HCT116 (cell line): ENCODE data around the gene CDK7. TPM values are rescaled to one million over a fixed set of nuclear protein-coding genes. Genes with fewer than 3 reads are reported as not detected.

Experiments
- ATAC-seq: fragments of 200-7000 bp; cut with Tn5 transposase; 2 replicates; pipeline ENCODE4 v1.9.1; 2020; ENCODE audit warnings: mild to moderate bottlenecking, moderate library complexity
- BruUV-seq: library from RNA; stranded (reverse); fragments of 400-500 nt; replicated peaks from 2 replicates; lab custom pipeline; 2021; lab: Mats Ljungman, UMichigan
- CTCF ChIA-PET: fragments of 300-600 bp; sonication (Branson Sonifier 250); formaldehyde crosslinking; loops from one replicate; lab custom pipeline; 2021; ENCODE audit warnings: antibody characterized with exemption; lab: Charles Lee
- POLR2A ChIA-PET: fragments of 300-600, 350-600 bp; sonication (Branson Sonifier 250); formaldehyde crosslinking; loops from one replicate; lab custom pipeline; 2021; ENCODE audit warnings: antibody characterized with exemption; lab: Charles Lee
- RAD21 ChIA-PET, 2 experiments: fragments of 300-600 bp; sonication (Branson Sonifier 250); formaldehyde crosslinking; loops; one replicate each; lab custom pipeline; 2023; ENCODE audit warnings: low total read pairs in 2 of 2; ENCODE audit not compliant: uncharacterized antibody in 2 of 2, unreplicated experiment in 2 of 2, low non-redundant PET in 1 of 2; lab: Charles Lee
- DNase-seq: peaks from one replicate; pipeline ENCODE4 v3.0.0-alpha.2; 2010; ENCODE audit warnings: low read depth, low spot score
- H2AFZ ChIP-seq: fragments of 200-600 bp; shearing (Covaris generic), sonication (generic); 2 replicates; pipeline ENCODE4 v1.6.1; 2017; ENCODE audit warnings: low read depth, mixed run types, mixed read lengths, antibody characterized with exemption, low read length; ENCODE audit not compliant: poor library complexity, severe bottlenecking
- H3K27ac ChIP-seq: 2 replicates; pipeline ENCODE4 v1.5.1; 2012; ENCODE audit warnings: low read depth, low read length
- H3K27me3 ChIP-seq: fragments of 200-600 bp; sonication (generic); 2 replicates; pipeline ENCODE4 v1.6.1; 2016; ENCODE audit warnings: mixed run types, low read length, mixed read lengths; ENCODE audit not compliant: insufficient read depth
- H3K36me3 ChIP-seq, 2 experiments: fragments of 200-500 bp in 1 of 2; fragments of 200-600 bp in 1 of 2; sonication (Bioruptor generic) in 1 of 2; sonication (generic) in 1 of 2; 2 replicates each; pipeline versions ENCODE4 v1.5.1 to v1.6.1; 2014 to 2016; ENCODE audit warnings: low read length in 2 of 2, inconsistent platforms in 1 of 2, mixed read lengths in 1 of 2, mixed run types in 1 of 2; ENCODE audit not compliant: insufficient read depth in 2 of 2, control insufficient read depth in 1 of 2
- H3K4me1 ChIP-seq, 2 experiments: fragments of 200-600 bp in 1 of 2; sonication (generic) in 1 of 2; 2 replicates each; pipeline versions ENCODE4 v1.5.1 to v1.6.1; 2012 to 2017; ENCODE audit warnings: low read length in 2 of 2, inconsistent platforms in 1 of 2, mild to moderate bottlenecking in 1 of 2, mixed read lengths in 1 of 2, mixed run types in 1 of 2, moderate library complexity in 1 of 2; ENCODE audit not compliant: insufficient read depth in 2 of 2, control insufficient read depth in 1 of 2
- H3K4me2 ChIP-seq: fragments of 200-600 bp; sonication (generic); 2 replicates; pipeline ENCODE4 v1.6.1; 2017; ENCODE audit warnings: mixed run types, low read length, mixed read lengths
- H3K4me3 ChIP-seq, 2 experiments: fragments of 200-600 bp in 1 of 2; sonication (generic) in 1 of 2; replicated peaks in 1 of 2; 2 replicates each; pipeline ENCODE4 v1.5.1; 2011 to 2016; ENCODE audit warnings: low read length in 2 of 2, control low read depth in 1 of 2, low read depth in 1 of 2, mild to moderate bottlenecking in 1 of 2, mixed read lengths in 1 of 2, mixed run types in 1 of 2
- H3K79me2 ChIP-seq: fragments of 200-600 bp; sonication (generic); 2 replicates; pipeline ENCODE4 v1.6.1; 2017; ENCODE audit warnings: mild to moderate bottlenecking, mixed run types, low read length, moderate library complexity, mixed read lengths; ENCODE audit not compliant: insufficient read depth
- H3K9ac ChIP-seq: fragments of 200-600 bp; sonication (generic); 2 replicates; pipeline ENCODE4 v1.6.1; 2016; ENCODE audit warnings: low read length, mixed read lengths
- H3K9me2 ChIP-seq: fragments of 200-600 bp; sonication (generic), shearing (Covaris generic); 2 replicates; pipeline ENCODE4 v1.6.1; 2017; ENCODE audit warnings: mixed run types, mild to moderate bottlenecking, moderate library complexity; ENCODE audit not compliant: insufficient read depth
- H3K9me3 ChIP-seq, 2 experiments: fragments of 200-500 bp in 1 of 2; fragments of 200-600 bp in 1 of 2; sonication (Bioruptor generic) in 1 of 2; sonication (generic) in 1 of 2; 2 replicates each; pipeline ENCODE4 v1.6.1; 2014 to 2017; ENCODE audit warnings: low read length in 2 of 2, mixed read lengths in 2 of 2, inconsistent platforms in 1 of 2, low read depth in 1 of 2, mild to moderate bottlenecking in 1 of 2, mixed run types in 1 of 2, moderate library complexity in 1 of 2; ENCODE audit not compliant: control insufficient read depth in 1 of 2, insufficient read depth in 1 of 2
- H4K20me1 ChIP-seq: fragments of 200-600 bp; sonication (generic), shearing (Covaris generic); 2 replicates; pipeline ENCODE4 v1.6.1; 2017; ENCODE audit warnings: mixed run types, mild to moderate bottlenecking, moderate library complexity; ENCODE audit not compliant: insufficient read depth
- CBX3 ChIP-seq: IDR thresholded peaks from 2 replicates; pipeline ENCODE4 v1.6.1; 2012; ENCODE audit warnings: low read depth
- EGR1 ChIP-seq: IDR thresholded peaks from 2 replicates; pipeline ENCODE4 v1.6.1; 2012; ENCODE audit warnings: low read depth
- ELF1 ChIP-seq: IDR thresholded peaks from 2 replicates; pipeline ENCODE4 v1.6.1; 2012; ENCODE audit warnings: low read depth, borderline replicate concordance
- EZH2phosphoT487 ChIP-seq: fragments of 200-600 bp; IDR thresholded peaks from 2 replicates; pipeline ENCODE4 v1.6.1; 2018; ENCODE audit warnings: antibody characterized with exemption, borderline replicate concordance
- JUND ChIP-seq: IDR thresholded peaks from 2 replicates; pipeline ENCODE4 v1.6.1; 2012
- POLR2A ChIP-seq: IDR thresholded peaks from 2 replicates; pipeline ENCODE4 v1.7.0; 2011; ENCODE audit warnings: borderline replicate concordance; ENCODE audit not compliant: insufficient read depth, insufficient read length; ENCODE audit errors: extremely low read depth
- POLR2AphosphoS5 ChIP-seq: IDR thresholded peaks from 2 replicates; pipeline ENCODE4 v1.6.1; 2011; ENCODE audit warnings: mild to moderate bottlenecking, low read depth, low read length, moderate library complexity
- RAD21 ChIP-seq: IDR thresholded peaks from 2 replicates; pipeline ENCODE4 v1.6.1; 2012; ENCODE audit warnings: low read depth, mild to moderate bottlenecking
- TCF7L2 ChIP-seq: IDR thresholded peaks from 2 replicates; pipeline ENCODE4 v1.7.0; 2011; ENCODE audit warnings: borderline replicate concordance, inconsistent platforms; ENCODE audit not compliant: insufficient read depth, insufficient read length; ENCODE audit errors: extremely low read depth
- YY1 ChIP-seq: IDR thresholded peaks from 2 replicates; pipeline ENCODE4 v1.6.1; 2011; ENCODE audit warnings: low read length, low read depth, moderate library complexity, mild to moderate bottlenecking; ENCODE audit not compliant: insufficient replicate concordance; ENCODE audit errors: extremely low read depth
- ZNF274 ChIP-seq: fragments of 200-500 bp; sonication (Bioruptor generic); IDR thresholded peaks from 2 replicates; pipeline ENCODE4 v1.6.1; 2014; ENCODE audit warnings: mild to moderate bottlenecking, low read depth, low read length, inconsistent platforms
- intact Hi-C: fragments of 100-400 bp; cut with micrococcal nuclease; formaldehyde crosslinking; loops from 2 replicates; pipeline ENCODE4 v1.10.0; 2022
- total RNA-seq: library from RNA; stranded (reverse); gene quantifications from one replicate; pipeline ENCODE4 v1.2.1, GENCODE V29; 2021; ENCODE audit not compliant: unreplicated experiment
- TF ChIP-seq, protein P1 (sequence below), 3 experiments: fragments of 200-600 bp in 1 of 3; sonication (generic) in 1 of 3; IDR thresholded peaks in 2 of 3; conservative IDR thresholded peaks in 1 of 3; 2 replicates each; pipeline ENCODE4 v1.5.1; 2012 to 2017; ENCODE audit warnings: low read depth in 2 of 3, low read length in 2 of 3, antibody characterized with exemption in 1 of 3, borderline replicate concordance in 1 of 3, control low read depth in 1 of 3, mild to moderate bottlenecking in 1 of 3, mixed read lengths in 1 of 3, mixed run types in 1 of 3, moderate library complexity in 1 of 3; ENCODE audit not compliant: insufficient read depth in 1 of 3
- TF ChIP-seq, protein P2 (sequence below): IDR thresholded peaks from 2 replicates; pipeline ENCODE4 v1.6.1; 2012
- TF ChIP-seq, protein P3 (sequence below): IDR thresholded peaks from 2 replicates; pipeline ENCODE4 v1.6.1; 2012

CDK7 gene
- total RNA-seq, 1 experiment from 2014 or later: 67.0 TPM

DNA sequence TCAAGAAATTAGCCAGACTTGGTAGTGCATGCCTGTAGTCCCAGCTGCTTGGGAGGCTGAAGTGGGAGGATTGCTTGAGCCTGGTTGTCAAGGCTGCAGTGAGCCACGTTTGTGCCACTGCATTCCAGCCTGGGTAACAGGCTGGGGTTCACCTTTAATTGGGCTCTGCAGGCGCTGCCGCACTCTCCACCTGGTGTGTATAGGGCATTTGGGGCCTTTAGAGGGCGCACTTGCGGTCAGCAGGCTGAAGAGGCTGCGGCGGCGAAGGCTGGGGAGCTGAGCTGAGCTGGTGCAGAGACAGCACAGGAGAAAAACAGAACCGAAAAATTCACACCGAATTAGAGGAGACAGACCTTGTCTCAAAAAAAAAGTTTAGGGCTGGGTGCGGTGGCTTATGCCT lies 31.2 kb downstream of the CDK7 start:
- H3K9me2 ChIP-seq: no peaks in the 10 kb centered on the region
- DNase-seq: peak; percentile 13
- BruUV-seq: no TSS peak
- no peaks in the 10 kb centered on the region for H4K20me1 ChIP-seq
- no peak overlapping the region for H3K4me3 ChIP-seq
- H3K36me3 ChIP-seq: peaks cover 22 to 31% of the 10 kb centered on the region in 2 experiments
- TF ChIP-seq ELF1: no peak
- TF ChIP-seq RAD21: peak; percentile 49; the same call in 1 of the 2 replicates
- TF ChIP-seq, protein P1, sequence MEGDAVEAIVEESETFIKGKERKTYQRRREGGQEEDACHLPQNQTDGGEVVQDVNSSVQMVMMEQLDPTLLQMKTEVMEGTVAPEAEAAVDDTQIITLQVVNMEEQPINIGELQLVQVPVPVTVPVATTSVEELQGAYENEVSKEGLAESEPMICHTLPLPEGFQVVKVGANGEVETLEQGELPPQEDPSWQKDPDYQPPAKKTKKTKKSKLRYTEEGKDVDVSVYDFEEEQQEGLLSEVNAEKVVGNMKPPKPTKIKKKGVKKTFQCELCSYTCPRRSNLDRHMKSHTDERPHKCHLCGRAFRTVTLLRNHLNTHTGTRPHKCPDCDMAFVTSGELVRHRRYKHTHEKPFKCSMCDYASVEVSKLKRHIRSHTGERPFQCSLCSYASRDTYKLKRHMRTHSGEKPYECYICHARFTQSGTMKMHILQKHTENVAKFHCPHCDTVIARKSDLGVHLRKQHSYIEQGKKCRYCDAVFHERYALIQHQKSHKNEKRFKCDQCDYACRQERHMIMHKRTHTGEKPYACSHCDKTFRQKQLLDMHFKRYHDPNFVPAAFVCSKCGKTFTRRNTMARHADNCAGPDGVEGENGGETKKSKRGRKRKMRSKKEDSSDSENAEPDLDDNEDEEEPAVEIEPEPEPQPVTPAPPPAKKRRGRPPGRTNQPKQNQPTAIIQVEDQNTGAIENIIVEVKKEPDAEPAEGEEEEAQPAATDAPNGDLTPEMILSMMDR (IDR thresholded peaks at IDR 0.05 in 2 of 3, conservative IDR thresholded peaks at IDR 0.05 in 1 of 3; ENCODE audit: borderline replicate concordance in 1 of 3, insufficient read depth in 1 of 3, low read depth in 2 of 3, low read length in 2 of 3): peak; percentile 21 to 68 (median 66); a peak in 4 of 6 replicates
- peak; percentile 97 for ATAC-seq
- H3K27ac ChIP-seq: no peak overlapping the region
- H3K27me3 ChIP-seq: no peaks in the 10 kb centered on the region
- intact Hi-C loops: no loop called here
- no peaks in the 10 kb centered on the region for H3K79me2 ChIP-seq
- H3K9me3 ChIP-seq: no peaks in the 10 kb centered on the region
- RAD21 ChIA-PET: no interaction called here
- H2AFZ ChIP-seq: no peak overlapping the region
- CTCF ChIA-PET: interaction anchor here (0.7 to 1.5 kb wide), 3 partner anchors 10 to 13 kb away, joined by 3 to 7 read pairs (median 5); no protein-coding TSS in a partner anchor
- no peak overlapping the region for H3K4me2 ChIP-seq
- POLR2A ChIA-PET: no interaction called here
- H3K4me1 ChIP-seq: no peaks in the 10 kb centered on the region
- no peak overlapping the region for H3K9ac ChIP-seq

DNA sequence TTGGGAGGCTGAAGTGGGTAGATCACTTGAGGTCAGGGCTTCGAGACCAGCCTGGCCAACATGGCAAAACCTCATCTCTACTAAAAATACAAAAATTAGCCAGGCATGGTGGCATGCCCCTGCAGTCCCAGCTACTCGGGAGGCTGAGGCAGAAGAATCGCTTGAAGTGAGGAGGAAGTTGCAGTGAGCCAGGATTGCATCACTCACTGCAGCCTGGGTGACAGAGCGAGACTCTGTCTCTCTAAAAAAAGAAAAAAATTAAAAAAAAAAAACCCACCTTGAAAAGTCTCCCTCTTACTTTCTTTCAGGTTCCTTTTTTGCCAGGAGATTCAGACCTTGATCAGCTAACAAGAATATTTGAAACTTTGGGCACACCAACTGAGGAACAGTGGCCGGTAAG lies 34.2 kb downstream of the CDK7 start:
- intact Hi-C loops: no loop called here
- ATAC-seq (no peak), DNase-seq (no peak)
- H3K9me2 ChIP-seq: no peaks in the 10 kb centered on the region
- H3K9ac ChIP-seq: no peak overlapping the region
- ChIA-PET POLR2A (no interaction called here), CTCF (no interaction called here), RAD21 (no interaction called here)
- TF ChIP-seq RAD21 (no peak), EZH2phosphoT487 (no peak), TCF7L2 (no peak), JUND (no peak), ELF1 (no peak), CBX3 (no peak), POLR2AphosphoS5 (no peak), EGR1 (no peak), ZNF274 (no peak), POLR2A (no peak), YY1 (no peak)
- TF ChIP-seq, protein P2, sequence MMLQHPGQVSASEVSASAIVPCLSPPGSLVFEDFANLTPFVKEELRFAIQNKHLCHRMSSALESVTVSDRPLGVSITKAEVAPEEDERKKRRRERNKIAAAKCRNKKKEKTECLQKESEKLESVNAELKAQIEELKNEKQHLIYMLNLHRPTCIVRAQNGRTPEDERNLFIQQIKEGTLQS: no peak
- TF ChIP-seq, protein P3, sequence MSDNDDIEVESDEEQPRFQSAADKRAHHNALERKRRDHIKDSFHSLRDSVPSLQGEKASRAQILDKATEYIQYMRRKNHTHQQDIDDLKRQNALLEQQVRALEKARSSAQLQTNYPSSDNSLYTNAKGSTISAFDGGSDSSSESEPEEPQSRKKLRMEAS: no peak
- H4K20me1 ChIP-seq: peaks cover 3% of the 10 kb centered on the region; the same call in 1 of the 2 replicates
- H3K9me3 ChIP-seq: no peaks in the 10 kb centered on the region
- H3K27ac ChIP-seq: no peak overlapping the region
- peaks cover 9% of the 10 kb centered on the region; the same call in 1 of the 2 replicates for H3K79me2 ChIP-seq
- BruUV-seq: no TSS peak
- no peak overlapping the region for H3K4me3 ChIP-seq
- H3K36me3 ChIP-seq: peaks cover 16 to 22% of the 10 kb centered on the region in 2 experiments; a peak in 3 of 4 replicates
- no peak overlapping the region for H2AFZ ChIP-seq
- peaks cover 0 to 4% of the 10 kb centered on the region in 2 experiments; a peak in 2 of 4 replicates for H3K4me1 ChIP-seq
- H3K27me3 ChIP-seq: no peaks in the 10 kb centered on the region
- H3K4me2 ChIP-seq: no peak overlapping the region
